Right ventricle myocardium superior (tissue), 1 donor: ENCODE measurements around the gene ARMCX6. TPM values are rescaled to one million over a fixed set of nuclear protein-coding genes. Genes with fewer than 3 reads are reported as not detected.

Experiments used
- total RNA-seq: library from RNA; stranded (reverse); fragmentation: NEBNext Ultra II Directional; extraction: Animal tissue kit (Norgen Biotek cat#: 25700); gene quantifications from one replicate; pipeline ENCODE4 v1.2.1, GENCODE V29; 2021
- donor health status: DM: no; HTN: yes; CAD: no; lungs with severe emphysema.

Gene ARMCX6
- total RNA-seq, 1 donor from 2014 or later: 22.3 TPM

Other genes starting within 250 kb of the ARMCX6 start
- gene BTK, start 231.8 kb downstream of the ARMCX6 start, total RNA-seq: 1.8 TPM
- gene RPL36A, start 227.0 kb downstream of the ARMCX6 start, total RNA-seq: 72.0 TPM
- 9.1 TPM for gene GLA, start 210.1 kb downstream of the ARMCX6 start, total RNA-seq
- 46.9 TPM for gene HNRNPH2, start 209.8 kb downstream of the ARMCX6 start, total RNA-seq
- gene ARMCX4, start 132.5 kb downstream of the ARMCX6 start, total RNA-seq: 4.6 TPM
- 29.8 TPM for gene ARMCX1, start 67.5 kb downstream of the ARMCX6 start, total RNA-seq
- 53.5 TPM for gene ARMCX3, start 5.2 kb upstream of the ARMCX6 start, total RNA-seq
- gene ARMCX2, start 41.9 kb upstream of the ARMCX6 start, total RNA-seq: 31.7 TPM